Measurements from ENCODE around the gene CXCL6.

GRCh38 chr4:73864365-73864764, 27.9 kb downstream of the CXCL6 start:
- TF ChIP-seq CTCF (IDR thresholded peaks at IDR 0.05; ENCODE audit: insufficient read depth, low read depth, low read length) (peak; percentile 26), EZH2 (IDR thresholded peaks at IDR 0.05; ENCODE audit: insufficient read depth, low read length) (no peak)

Data from astrocyte (in vitro differentiated cells and primary cell).